Mesodermal cell (in vitro differentiated cells): ENCODE data around the gene ZNF275.

Experiments
- H3K27ac ChIP-seq: 2 replicates; pipeline ENCODE4 v1.7.0; 2013; ENCODE audit warnings: mild to moderate bottlenecking, low read depth, low read length, moderate library complexity; ENCODE audit not compliant: severe bottlenecking
- H3K36me3 ChIP-seq: 2 replicates; pipeline ENCODE4 v1.7.1; 2013; ENCODE audit warnings: mild to moderate bottlenecking, low read length, moderate library complexity; ENCODE audit not compliant: control insufficient read depth, insufficient read depth
- H3K4me1 ChIP-seq: one replicate; pipeline ENCODE4 v1.7.1; 2013; ENCODE audit warnings: mild to moderate bottlenecking, low read length; ENCODE audit not compliant: insufficient read depth, control insufficient read depth, poor library complexity, severe bottlenecking
- H3K4me3 ChIP-seq: 2 replicates; pipeline ENCODE4 v1.7.0; 2013; ENCODE audit warnings: low read length, control low read depth, mild to moderate bottlenecking; ENCODE audit not compliant: insufficient read depth, poor library complexity, severe bottlenecking; ENCODE audit errors: extremely low read depth
- H3K9me3 ChIP-seq: 2 replicates; pipeline ENCODE4 v1.7.1; 2013; ENCODE audit warnings: mild to moderate bottlenecking, low read length, moderate library complexity; ENCODE audit not compliant: control insufficient read depth
- WGBS, 2 experiments: methylation state at CpG; one replicate each; pipeline ENCODE4 v1.1.5; 2013; ENCODE audit warnings: missing lambda C conversion rate in 2 of 2; ENCODE audit not compliant: insufficient coverage in 2 of 2; 5-methylcytosine and 5-hydroxymethylcytosine counted together

ZNF275 gene

GRCh38 chrX:153361781-153362397 lies 27.9 kb downstream of the ZNF275 start:
- WGBS, 2 experiments, result no CpG with 5 or more reads among the region's 2 CpGs
- Histone ChIP-seq H3K9me3 (no peaks in the 10 kb centered on the region), H3K4me1 (no peaks in the 10 kb centered on the region), H3K27ac (no peak overlapping the region), H3K36me3 (no peaks in the 10 kb centered on the region), H3K4me3 (no peak overlapping the region)

- WGBS, 2 experiments, result no CpG with 5 or more reads among the region's 4 CpGs
- Histone ChIP-seq H3K9me3 (no peaks in the 10 kb centered on the region), H3K36me3 (no peaks in the 10 kb centered on the region), H3K4me1 (no peaks in the 10 kb centered on the region), H3K4me3 (no peak overlapping the region), H3K27ac (no peak overlapping the region)
Measured at GRCh38 chrX:153365670-153366069, 31.7 kb downstream of the ZNF275 start.

- Histone ChIP-seq H3K9me3 (no peaks in the 10 kb centered on the region), H3K36me3 (no peaks in the 10 kb centered on the region), H3K4me1 (no peaks in the 10 kb centered on the region), H3K4me3 (no peak overlapping the region), H3K27ac (no peak overlapping the region)
- 82% methylated on average over 3 of the region's 3 CpGs; no CpG with 5 or more reads in 1 of the 2 experiments for WGBS, 2 experiments
Measured at GRCh38 chrX:153366119-153366518, 32.2 kb downstream of the ZNF275 start.

- Histone ChIP-seq H3K27ac (no peak overlapping the region), H3K36me3 (no peaks in the 10 kb centered on the region), H3K4me3 (no peak overlapping the region), H3K9me3 (no peaks in the 10 kb centered on the region), H3K4me1 (no peaks in the 10 kb centered on the region)
- WGBS, 2 experiments, result no CpG with 5 or more reads among the region's 5 CpGs
Measured at GRCh38 chrX:153366878-153367538, 33.1 kb downstream of the ZNF275 start.

- H3K4me3 ChIP-seq, result no peak overlapping the region
- H3K27ac ChIP-seq, result no peak overlapping the region
- H3K36me3 ChIP-seq, result no peaks in the 10 kb centered on the region
- H3K4me1 ChIP-seq, result no peaks in the 10 kb centered on the region
- H3K9me3 ChIP-seq, result no peaks in the 10 kb centered on the region
- 80% methylated on average over 1 of the region's 8 CpGs; no CpG with 5 or more reads in 1 of the 2 experiments for WGBS, 2 experiments
Measured at GRCh38 chrX:153370293-153371055, 36.5 kb downstream of the ZNF275 start.

DNA sequence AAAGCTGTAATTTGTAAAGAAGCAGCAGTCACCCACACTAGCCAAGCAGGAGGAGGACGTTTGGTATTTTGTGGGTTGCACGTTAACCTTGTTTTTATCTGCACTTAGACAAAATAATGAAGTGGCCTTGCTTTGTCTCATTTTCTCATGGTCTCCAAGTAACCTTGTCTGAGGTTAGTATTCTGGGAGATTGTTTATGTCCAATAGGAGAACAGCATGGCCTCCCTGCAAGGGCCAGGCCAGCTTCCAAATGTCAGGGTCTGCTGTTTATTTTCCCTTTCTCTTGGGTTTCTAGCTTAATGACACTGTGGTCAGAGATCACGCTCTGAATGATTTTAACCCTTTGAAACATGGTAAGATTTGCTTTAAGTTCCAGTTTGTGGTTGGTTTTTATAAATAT lies 37.3 kb downstream of the ZNF275 start:
- WGBS, 2 experiments, result no CpG with 5 or more reads among the region's 3 CpGs
- H3K4me1 ChIP-seq, result no peaks in the 10 kb centered on the region

GRCh38 chrX:153372949-153373348 lies 39.0 kb downstream of the ZNF275 start:
- H3K4me3 ChIP-seq, result no peak overlapping the region
- no peaks in the 10 kb centered on the region for H3K4me1 ChIP-seq
- no peaks in the 10 kb centered on the region for H3K36me3 ChIP-seq
- no peaks in the 10 kb centered on the region for H3K9me3 ChIP-seq
- no peak overlapping the region for H3K27ac ChIP-seq

More for the DNA sequence above, 37.3 kb downstream of the ZNF275 start:
- no peak overlapping the region for H3K27ac ChIP-seq
- H3K9me3 ChIP-seq, result no peaks in the 10 kb centered on the region
- H3K36me3 ChIP-seq, result no peaks in the 10 kb centered on the region
- H3K4me3 ChIP-seq, result no peak overlapping the region

DNA sequence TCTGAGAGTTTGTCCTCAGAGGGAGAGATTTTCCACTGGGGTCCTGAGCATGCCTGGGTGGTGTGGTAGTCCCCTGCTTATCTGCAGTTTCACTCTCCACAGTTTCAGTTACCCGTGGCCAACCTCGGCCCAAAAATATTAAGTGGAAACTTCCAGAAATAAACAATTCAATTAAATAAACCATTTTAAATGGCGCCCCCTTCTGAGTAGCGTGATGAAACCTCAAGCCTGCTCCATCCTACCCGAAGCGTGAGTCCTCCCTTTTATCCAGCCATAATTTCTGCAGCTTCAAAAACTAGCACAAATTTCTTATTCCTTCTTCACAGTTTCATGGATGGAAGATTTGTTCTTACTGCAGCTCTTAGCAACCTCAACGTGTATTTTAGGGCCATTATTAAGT lies 40.5 kb downstream of the ZNF275 start:
- H3K4me1 ChIP-seq, result no peaks in the 10 kb centered on the region
- 60 to 72% methylated on average over 2 to 3 of the region's 7 CpGs for WGBS, 2 experiments
- H3K4me3 ChIP-seq, result no peak overlapping the region
- H3K9me3 ChIP-seq, result no peaks in the 10 kb centered on the region
- H3K27ac ChIP-seq, result no peak overlapping the region
- no peaks in the 10 kb centered on the region for H3K36me3 ChIP-seq

GRCh38 chrX:153375571-153375970 lies 41.6 kb downstream of the ZNF275 start:
- Histone ChIP-seq H3K4me1 (no peaks in the 10 kb centered on the region), H3K9me3 (no peaks in the 10 kb centered on the region), H3K27ac (no peak overlapping the region), H3K4me3 (no peak overlapping the region), H3K36me3 (no peaks in the 10 kb centered on the region)
- 89 to 98% methylated on average over 3 to 5 of the region's 5 CpGs for WGBS, 2 experiments

DNA sequence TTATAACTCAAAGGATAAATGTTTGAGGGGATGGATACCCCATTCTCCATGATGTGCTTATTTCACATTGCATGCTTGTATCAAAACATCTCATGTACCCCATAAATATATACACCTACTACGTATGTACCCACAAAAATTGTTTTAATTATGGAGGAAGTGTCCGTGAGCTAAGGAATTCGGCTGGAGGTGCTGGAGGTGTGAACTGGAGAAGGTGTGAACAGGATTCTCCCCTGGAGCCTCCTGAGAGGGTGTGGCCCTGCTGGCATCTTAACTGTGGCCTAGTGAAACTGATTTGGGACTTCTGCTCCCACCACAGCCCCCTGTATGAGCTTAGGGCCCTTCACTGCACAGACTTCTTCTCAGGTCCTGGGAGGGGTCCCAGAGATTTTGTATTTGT lies 43.8 kb downstream of the ZNF275 start:
- H3K4me3 ChIP-seq, result no peak overlapping the region
- WGBS, 2 experiments, result 100% methylated on average over 1 of the region's 3 CpGs; no CpG with 5 or more reads in 1 of the 2 experiments
- H3K27ac ChIP-seq, result no peak overlapping the region
- no peaks in the 10 kb centered on the region for H3K4me1 ChIP-seq
- no peaks in the 10 kb centered on the region for H3K9me3 ChIP-seq
- no peaks in the 10 kb centered on the region for H3K36me3 ChIP-seq

- WGBS, 2 experiments, result no CpG with 5 or more reads among the region's 4 CpGs
Measured at GRCh38 chrX:153378607-153379006, 44.7 kb downstream of the ZNF275 start.

More at GRCh38 chrX:153378607-153379006, 44.7 kb downstream of the ZNF275 start:
- Histone ChIP-seq H3K27ac (no peak overlapping the region), H3K4me3 (no peak overlapping the region), H3K4me1 (no peaks in the 10 kb centered on the region), H3K9me3 (no peaks in the 10 kb centered on the region), H3K36me3 (no peaks in the 10 kb centered on the region)
